HG03442 (cell line): Measurements from ENCODE around the gene ELF2.
"Not testable (repeated sequence)": the region's sequence is repeated elsewhere in the genome, so short reads cannot be mapped to it uniquely, and the experiment has no call there.

Experiments used
- ATAC-seq: cut with Tn5 transposase; IDR thresholded peaks from one replicate; pipeline ENCODE4 v1.9.1; 2021; ENCODE audit warnings: mild to moderate bottlenecking, moderate library complexity; ENCODE audit not compliant: unreplicated experiment

Gene ELF2

GRCh38 chr4:139082750-139083606 is 94.0 kb downstream of the ELF2 start:
- ATAC-seq: peak; percentile 85

- ATAC-seq: no peak
Measured at GRCh38 chr4:139078926-139079325, 98.1 kb downstream of the ELF2 start.

GRCh38 chr4:139077567-139078355 is 99.3 kb downstream of the ELF2 start:
- ATAC-seq: no peak

- no peak for ATAC-seq
Measured at GRCh38 chr4:139076016-139076744, 100.8 kb downstream of the ELF2 start.

GRCh38 chr4:139060591-139060990 is 116.4 kb downstream of the ELF2 start:
- ATAC-seq: no peak

GRCh38 chr4:139059026-139059425 is 118.0 kb downstream of the ELF2 start:
- not testable (repeated sequence) for ATAC-seq

GRCh38 chr4:139054791-139055505 is 122.1 kb downstream of the ELF2 start:
- ATAC-seq: no peak

- ATAC-seq: no peak
Measured at GRCh38 chr4:139053909-139054308, 123.1 kb downstream of the ELF2 start.

GRCh38 chr4:139050446-139050845 is 126.6 kb downstream of the ELF2 start:
- no peak for ATAC-seq

GRCh38 chr4:139048026-139048425 is 129.0 kb downstream of the ELF2 start:
- ATAC-seq: no peak

- no peak for ATAC-seq
Measured at GRCh38 chr4:139044291-139044690, 132.7 kb downstream of the ELF2 start.

GRCh38 chr4:139042981-139043460 is 134.0 kb downstream of the ELF2 start:
- ATAC-seq: no peak

- ATAC-seq: no peak
Measured at GRCh38 chr4:139038874-139039443, 138.1 kb downstream of the ELF2 start.

GRCh38 chr4:139036885-139037284 is 140.1 kb downstream of the ELF2 start:
- ATAC-seq: no peak

- no peak for ATAC-seq
Measured at GRCh38 chr4:139035650-139036049, 141.4 kb downstream of the ELF2 start.

- ATAC-seq: peak; percentile 79
Measured at GRCh38 chr4:139030614-139031235, 146.3 kb downstream of the ELF2 start.

- ATAC-seq: not testable (repeated sequence)
Measured at GRCh38 chr4:139029866-139030363, 147.1 kb downstream of the ELF2 start.

- no peak for ATAC-seq
Measured at GRCh38 chr4:139028191-139028661, 148.8 kb downstream of the ELF2 start.

GRCh38 chr4:139027776-139028175 is 149.2 kb downstream of the ELF2 start:
- ATAC-seq: no peak
